Body of pancreas (tissue), 4 donors: ENCODE data around the gene UGGT2.

ENCODE experiments used
- POLR2A ChIP-seq, 3 donors: fragments of 450-650 bp; IDR thresholded peaks; one replicate each; pipeline ENCODE4 v1.6.1; 2016; ENCODE audit warnings: antibody characterized with exemption in 3 of 3, mild to moderate bottlenecking in 2 of 3
- TF ChIP-seq, protein P1 (sequence below), 7 experiments: fragments of 450-650 bp in 4 of 7; fragments of 200-600 bp in 3 of 7; sonication (generic) in 3 of 7; IDR thresholded peaks; one replicate each; pipeline ENCODE4 v1.5.1; 2016 to 2019; ENCODE audit warnings: antibody characterized with exemption in 7 of 7

DNA sequence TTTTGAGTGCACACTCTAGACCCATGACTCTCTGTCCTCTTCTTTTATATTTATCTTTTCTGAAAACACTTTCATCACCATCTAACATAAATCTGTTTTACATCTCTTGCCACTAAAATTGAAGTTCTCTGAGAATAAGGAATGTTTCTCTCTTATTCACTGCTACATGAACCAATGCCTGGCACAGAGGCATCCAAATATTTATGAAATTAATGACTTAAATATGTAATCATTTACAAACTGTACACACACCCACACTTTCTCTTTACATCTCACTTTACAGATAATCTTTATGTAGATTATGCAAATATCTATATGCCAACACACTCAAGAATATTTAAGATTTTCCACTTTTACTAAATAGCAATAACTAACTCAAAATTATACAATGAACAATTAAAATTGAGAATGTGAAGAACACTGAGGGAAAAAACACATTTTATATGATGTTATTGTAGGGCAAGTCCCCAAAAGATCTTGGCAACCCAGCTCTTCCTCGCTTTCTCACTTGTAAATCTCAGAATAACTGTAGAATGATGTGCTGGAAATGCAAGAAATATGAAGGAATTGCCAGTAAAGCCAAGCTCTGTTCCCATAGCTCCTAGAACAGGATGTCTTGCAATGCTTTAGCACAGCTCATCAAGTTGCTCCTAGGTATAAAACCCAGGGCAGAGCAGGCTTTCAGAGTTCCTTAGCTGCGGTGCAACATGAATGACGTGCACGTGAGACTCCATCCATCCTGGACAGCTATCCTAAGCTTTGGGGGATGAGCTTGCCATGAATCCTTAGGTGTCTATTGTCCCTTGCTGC is 50.7 kb downstream of the UGGT2 start:
- TF ChIP-seq, protein P1, sequence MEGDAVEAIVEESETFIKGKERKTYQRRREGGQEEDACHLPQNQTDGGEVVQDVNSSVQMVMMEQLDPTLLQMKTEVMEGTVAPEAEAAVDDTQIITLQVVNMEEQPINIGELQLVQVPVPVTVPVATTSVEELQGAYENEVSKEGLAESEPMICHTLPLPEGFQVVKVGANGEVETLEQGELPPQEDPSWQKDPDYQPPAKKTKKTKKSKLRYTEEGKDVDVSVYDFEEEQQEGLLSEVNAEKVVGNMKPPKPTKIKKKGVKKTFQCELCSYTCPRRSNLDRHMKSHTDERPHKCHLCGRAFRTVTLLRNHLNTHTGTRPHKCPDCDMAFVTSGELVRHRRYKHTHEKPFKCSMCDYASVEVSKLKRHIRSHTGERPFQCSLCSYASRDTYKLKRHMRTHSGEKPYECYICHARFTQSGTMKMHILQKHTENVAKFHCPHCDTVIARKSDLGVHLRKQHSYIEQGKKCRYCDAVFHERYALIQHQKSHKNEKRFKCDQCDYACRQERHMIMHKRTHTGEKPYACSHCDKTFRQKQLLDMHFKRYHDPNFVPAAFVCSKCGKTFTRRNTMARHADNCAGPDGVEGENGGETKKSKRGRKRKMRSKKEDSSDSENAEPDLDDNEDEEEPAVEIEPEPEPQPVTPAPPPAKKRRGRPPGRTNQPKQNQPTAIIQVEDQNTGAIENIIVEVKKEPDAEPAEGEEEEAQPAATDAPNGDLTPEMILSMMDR (IDR thresholded peaks at IDR 0.05), result no peak
- no peak for TF ChIP-seq POLR2A (IDR thresholded peaks at IDR 0.05)
